Ascending aorta (tissue), 2 donors: Measurements from ENCODE around the gene ZFP37. TPM values are rescaled to one million over a fixed set of nuclear protein-coding genes. Genes with fewer than 3 reads are reported as not detected.
A peak's percentile ranks its signal among the peaks of the same experiment; 100 is the strongest.

Source experiments
- DNase-seq, 2 donors: peaks; one replicate each; pipeline ENCODE4 v3.0.0-alpha.2; 2019; ENCODE audit warnings: low spot score in 2 of 2
- H3K27ac ChIP-seq, 2 donors: fragments of 200-600 bp; sonication (generic); one replicate each; pipeline ENCODE4 v1.5.1; 2016 to 2017; ENCODE audit warnings: mild to moderate bottlenecking in 1 of 2
- H3K27me3 ChIP-seq: fragments of 200-600 bp; sonication (generic); one replicate; pipeline ENCODE4 v1.5.1; 2017
- H3K36me3 ChIP-seq, 2 donors: fragments of 200-600 bp; sonication (generic); one replicate each; pipeline ENCODE4 v1.5.1; 2016
- H3K4me1 ChIP-seq, 2 donors: fragments of 200-600 bp; sonication (generic); one replicate each; pipeline ENCODE4 v1.5.1; 2016 to 2017; ENCODE audit warnings: mild to moderate bottlenecking in 1 of 2
- H3K4me3 ChIP-seq, 2 donors: fragments of 200-600 bp; sonication (generic); one replicate each; pipeline ENCODE4 v1.5.1; 2016 to 2017; ENCODE audit warnings: mild to moderate bottlenecking in 1 of 2
- H3K9me3 ChIP-seq, 2 donors: fragments of 200-600 bp; sonication (generic); one replicate each; pipeline ENCODE4 v1.5.1; 2016
- intact Hi-C: fragments of 100-400 bp; cut with DNase I; formaldehyde crosslinking; loops from one replicate; pipeline ENCODE4 v1.15.1; 2023
- total RNA-seq: library from RNA; depleted of rRNA; stranded (reverse); fragments of >200 nt; gene quantifications from one replicate; pipeline ENCODE4 v1.1.0, GENCODE V29; 2016
- TF ChIP-seq, protein P1 (sequence below), 3 experiments: fragments of 200-600 bp in 2 of 3; fragments of 450-650 bp in 1 of 3; sonication (generic) in 2 of 3; IDR thresholded peaks; one replicate each; pipeline ENCODE4 v1.5.1; 2016 to 2019; ENCODE audit warnings: antibody characterized with exemption in 3 of 3, mild to moderate bottlenecking in 1 of 3, moderate library complexity in 1 of 3

ZFP37 gene
- total RNA-seq, 1 donor from 2014 or later = 3.3 TPM

DNA sequence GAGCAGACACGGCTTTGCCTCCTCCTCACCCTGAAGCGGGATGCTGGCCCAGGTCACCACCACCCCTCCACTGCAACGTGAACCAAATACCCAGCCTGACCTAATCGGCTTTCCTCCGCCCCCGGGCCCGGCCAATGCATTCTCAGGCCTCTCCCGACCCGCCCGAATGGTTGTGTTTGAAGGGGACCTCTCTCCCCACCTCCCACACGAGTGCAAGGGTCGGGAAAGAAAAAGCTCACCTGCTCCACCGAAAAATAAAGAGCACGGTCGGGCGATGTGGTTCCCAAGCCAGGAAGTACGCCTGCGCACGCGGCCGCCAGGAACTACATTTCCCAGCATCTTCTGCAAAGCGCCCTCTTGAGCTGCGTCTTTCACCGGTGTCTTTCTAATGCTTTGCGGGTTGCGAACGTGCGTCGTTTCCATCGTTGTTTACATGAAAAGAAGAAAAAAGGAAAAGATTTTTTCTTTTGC, 44.6 kb downstream of the ZFP37 start, which contains the start of gene ZNF883:
Gene ZNF883, minus strand, starts transcription at position 282 of the 471 bp plus-strand sequence.
- Histone ChIP-seq H3K36me3 (no peaks in the 10 kb centered on the region), H3K4me3 (peak within 1 kb of the TSS; percentile 31 to 36), H3K4me1 (no peaks in the 10 kb centered on the region), H3K27me3 (no peaks in the 10 kb centered on the region), H3K27ac (no peak within 1 kb of the TSS), H3K9me3 (peaks cover 0 to 15% of the 10 kb centered on the region in 2 donors)
- DNase-seq = no peak
- TF ChIP-seq, protein P1, sequence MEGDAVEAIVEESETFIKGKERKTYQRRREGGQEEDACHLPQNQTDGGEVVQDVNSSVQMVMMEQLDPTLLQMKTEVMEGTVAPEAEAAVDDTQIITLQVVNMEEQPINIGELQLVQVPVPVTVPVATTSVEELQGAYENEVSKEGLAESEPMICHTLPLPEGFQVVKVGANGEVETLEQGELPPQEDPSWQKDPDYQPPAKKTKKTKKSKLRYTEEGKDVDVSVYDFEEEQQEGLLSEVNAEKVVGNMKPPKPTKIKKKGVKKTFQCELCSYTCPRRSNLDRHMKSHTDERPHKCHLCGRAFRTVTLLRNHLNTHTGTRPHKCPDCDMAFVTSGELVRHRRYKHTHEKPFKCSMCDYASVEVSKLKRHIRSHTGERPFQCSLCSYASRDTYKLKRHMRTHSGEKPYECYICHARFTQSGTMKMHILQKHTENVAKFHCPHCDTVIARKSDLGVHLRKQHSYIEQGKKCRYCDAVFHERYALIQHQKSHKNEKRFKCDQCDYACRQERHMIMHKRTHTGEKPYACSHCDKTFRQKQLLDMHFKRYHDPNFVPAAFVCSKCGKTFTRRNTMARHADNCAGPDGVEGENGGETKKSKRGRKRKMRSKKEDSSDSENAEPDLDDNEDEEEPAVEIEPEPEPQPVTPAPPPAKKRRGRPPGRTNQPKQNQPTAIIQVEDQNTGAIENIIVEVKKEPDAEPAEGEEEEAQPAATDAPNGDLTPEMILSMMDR (IDR thresholded peaks at IDR 0.05) = no peak
- intact Hi-C loops = no loop called here

DNA sequence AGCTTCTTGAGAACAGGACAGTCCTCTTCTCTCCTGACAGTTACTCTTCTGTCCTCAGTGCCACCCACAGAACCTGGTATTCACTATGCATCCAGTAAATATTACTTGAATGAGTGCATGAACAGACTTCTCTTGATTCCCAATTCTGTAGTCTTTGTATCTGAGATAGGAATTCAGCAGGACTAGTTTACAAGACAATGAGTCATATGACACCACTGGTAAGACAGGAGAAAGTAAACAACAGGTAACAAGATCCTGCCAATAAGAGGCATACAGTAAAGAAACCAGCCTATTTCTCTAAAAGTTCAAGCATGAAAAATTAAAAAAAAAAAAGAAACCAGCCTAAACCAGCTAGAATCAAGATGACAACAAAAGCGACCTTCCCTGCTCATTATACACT, 50.7 kb downstream of the ZFP37 start:
- DNase-seq = no peak
- Histone ChIP-seq H3K27ac (no peak overlapping the region), H3K27me3 (no peaks in the 10 kb centered on the region), H3K9me3 (peaks cover 14 to 54% of the 10 kb centered on the region in 2 donors), H3K4me1 (no peaks in the 10 kb centered on the region), H3K36me3 (peaks cover 0 to 8% of the 10 kb centered on the region in 2 donors), H3K4me3 (no peak overlapping the region)
- TF ChIP-seq, protein P1 (IDR thresholded peaks at IDR 0.05) = no peak
- intact Hi-C loops = no loop called here

DNA sequence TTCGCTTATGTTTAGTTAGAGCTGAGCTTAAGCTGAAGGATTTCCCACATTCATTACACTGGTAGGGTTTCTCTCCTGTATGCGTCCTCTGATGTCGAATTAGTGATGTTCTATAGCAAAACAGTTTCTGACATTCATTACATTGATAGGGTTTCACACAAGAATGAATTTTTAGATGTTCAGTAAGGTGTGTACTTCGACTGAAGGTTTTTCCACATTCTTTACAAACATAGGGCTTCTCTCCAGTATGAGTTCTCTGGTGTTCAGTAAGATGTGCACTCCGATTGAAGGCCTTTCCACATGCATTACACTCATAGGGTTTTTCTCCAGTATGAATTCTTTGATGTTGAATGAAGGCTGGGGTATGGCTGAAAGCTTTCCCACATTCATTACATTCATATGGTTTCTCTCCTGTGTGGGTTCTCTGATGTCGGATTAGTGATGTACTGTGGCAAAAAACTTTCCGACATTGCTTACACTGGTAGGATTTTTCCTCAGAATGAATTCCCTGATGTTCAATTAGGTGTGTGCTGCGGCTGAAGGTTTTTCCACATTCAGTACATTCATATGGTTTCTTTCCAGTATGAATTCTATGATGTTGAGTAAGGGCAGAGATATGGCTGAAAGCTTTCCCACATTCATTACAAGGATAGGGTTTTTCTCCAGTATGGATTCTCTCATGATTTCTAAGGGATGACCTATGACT, 59.1 kb downstream of the ZFP37 start:
- no peak for DNase-seq
- H3K27ac ChIP-seq = no peak overlapping the region
- no peaks in the 10 kb centered on the region for H3K27me3 ChIP-seq
- peaks cover 0 to 26% of the 10 kb centered on the region in 2 donors for H3K36me3 ChIP-seq
- intact Hi-C loops = no loop called here
- H3K4me1 ChIP-seq = no peaks in the 10 kb centered on the region
- TF ChIP-seq, protein P1 (IDR thresholded peaks at IDR 0.05) = no peak
- H3K4me3 ChIP-seq = no peak overlapping the region
- H3K9me3 ChIP-seq = peaks cover 55 to 96% of the 10 kb centered on the region in 2 donors

Other genes with a start within 250 kb of the ZFP37 start
- gene SLC46A2, start 165.8 kb downstream of the ZFP37 start, total RNA-seq = not detected
- not detected for gene ZNF883, start 44.5 kb downstream of the ZFP37 start, total RNA-seq
- 7.2 TPM for gene SLC31A2, start 94.3 kb upstream of the ZFP37 start, total RNA-seq
- gene FKBP15, start 164.6 kb upstream of the ZFP37 start, total RNA-seq = 24.4 TPM
- 3.7 TPM for gene SLC31A1, start 164.8 kb upstream of the ZFP37 start, total RNA-seq
- gene CDC26, start 218.8 kb upstream of the ZFP37 start, total RNA-seq = 1.2 TPM
- gene PRPF4, start 218.9 kb upstream of the ZFP37 start, total RNA-seq = 5.4 TPM
- not detected for gene RNF183, start 246.7 kb upstream of the ZFP37 start, total RNA-seq